ENCODE data around the gene LRRC46. TPM values are rescaled to one million over a fixed set of nuclear protein-coding genes. Genes with fewer than 3 reads are reported as not detected.

Gene LRRC46
- total and polyA plus RNA-seq, 4 experiments from 2014 or later, result 0.23 to 0.69 TPM; not detected in 2

DNA sequence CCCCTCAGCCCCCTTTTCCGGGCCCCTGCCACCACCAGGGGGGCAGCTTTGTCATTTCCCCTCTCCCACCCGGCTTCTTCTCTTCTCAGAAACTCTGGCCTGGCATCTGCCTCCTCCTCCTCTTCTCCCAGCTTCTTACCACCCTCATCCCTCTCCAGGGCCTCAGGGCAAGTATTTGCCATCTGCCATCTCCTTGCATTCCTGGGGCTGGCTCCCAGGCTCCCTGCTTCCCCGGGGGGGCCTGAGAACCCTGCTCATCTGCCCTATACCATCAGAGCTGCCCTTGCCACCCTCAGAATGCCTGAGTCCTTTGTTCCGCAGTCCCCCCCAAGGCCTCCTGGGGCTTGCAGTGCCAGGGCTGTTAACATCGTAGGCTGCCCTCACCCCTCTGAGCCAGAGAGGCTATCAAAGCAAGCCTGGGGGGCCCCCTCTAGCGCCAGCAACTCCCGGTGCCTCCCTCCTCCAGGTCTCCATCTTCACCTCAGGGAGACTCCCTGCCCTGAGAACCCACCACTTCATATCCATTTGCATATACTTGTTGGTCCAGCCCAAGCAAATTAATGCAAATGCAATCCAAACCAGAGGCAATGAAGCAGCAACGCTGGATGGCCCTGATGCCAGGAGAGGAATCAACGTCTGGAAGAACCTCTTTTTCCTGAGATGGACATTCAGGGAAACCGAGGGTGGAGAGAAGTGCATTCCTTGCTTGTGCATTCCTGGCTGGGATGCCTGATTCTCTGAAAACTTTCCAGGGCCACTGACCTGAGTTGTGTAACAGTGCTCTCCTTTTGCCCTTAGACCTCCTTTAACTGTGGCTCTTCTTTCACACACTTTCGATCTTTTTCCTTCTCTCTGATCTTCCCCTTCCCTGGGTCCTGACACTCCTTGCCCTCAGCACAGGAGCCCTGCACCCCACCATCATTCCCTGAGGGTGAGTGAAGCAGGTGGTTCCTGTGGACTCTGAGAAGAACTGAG lies 43.8 kb downstream of the LRRC46 start:
- no peak for DNase-seq
- POLR2A ChIA-PET (ENCODE audit: partially characterized antibody), result no interaction called here
- no peaks in the 10 kb centered on the region for H3K27me3 ChIP-seq (ENCODE audit: insufficient read depth, low read length)
- Mint-ChIP-seq H3K4me1 (peaks cover 0 to 6% (median 0%) of the 10 kb centered on the region in 4 donors), H3K36me3 (peaks cover 0 to 3% of the 10 kb centered on the region in 2 donors), H3K27me3 (peaks cover 30 to 35% of the 10 kb centered on the region in 2 donors), H3K27ac (peak overlapping the region in 1 of 7 donors; percentile 81), H3K9me3 (peaks cover 0 to 2% (median 0%) of the 10 kb centered on the region in 8 donors), H3K4me3 (no peak overlapping the region)
- no peak overlapping the region for H3K4me3 ChIP-seq (ENCODE audit: low read length in 2 of 2)
- intact Hi-C loops (cut with micrococcal nuclease), result no loop called here
- no peaks in the 10 kb centered on the region for H3K9me3 ChIP-seq (ENCODE audit: control insufficient read depth in 1 of 2, low read length in 2 of 2)
- CTCF ChIA-PET (ENCODE audit: partially characterized antibody), result interaction anchor here (1.0 to 1.1 kb wide), 2 partner anchors 14 to 33 kb away, joined by 3 read pairs; no protein-coding TSS in a partner anchor
- H3K4me1 ChIP-seq (ENCODE audit: insufficient read depth, low read length), result no peaks in the 10 kb centered on the region
- H3K27ac ChIP-seq (ENCODE audit: low read depth, low read length), result no peak overlapping the region
- H3K36me3 ChIP-seq (ENCODE audit: insufficient read depth, low read length), result no peaks in the 10 kb centered on the region

- ChIA-PET POLR2A (ENCODE audit: partially characterized antibody) (no interaction called here), CTCF (ENCODE audit: partially characterized antibody) (no interaction called here)
- Mint-ChIP-seq H3K9me3 (peaks cover 0 to 2% (median 0%) of the 10 kb centered on the region in 8 donors), H3K36me3 (peaks cover 0 to 3% of the 10 kb centered on the region in 2 donors), H3K27ac (no peak overlapping the region), H3K27me3 (peaks cover 19 to 28% of the 10 kb centered on the region in 2 donors), H3K4me1 (peaks cover 0 to 6% (median 1%) of the 10 kb centered on the region in 4 donors), H3K4me3 (no peak overlapping the region)
- peaks cover 7% of the 10 kb centered on the region for H3K4me1 ChIP-seq (ENCODE audit: insufficient read depth, low read length)
- H3K36me3 ChIP-seq (ENCODE audit: insufficient read depth, low read length), result no peaks in the 10 kb centered on the region
- H3K27me3 ChIP-seq (ENCODE audit: insufficient read depth, low read length), result no peaks in the 10 kb centered on the region
- H3K27ac ChIP-seq (ENCODE audit: low read depth, low read length), result no peak overlapping the region
- no peaks in the 10 kb centered on the region for H3K9me3 ChIP-seq (ENCODE audit: control insufficient read depth in 1 of 2, low read length in 2 of 2)
- H3K4me3 ChIP-seq (ENCODE audit: low read length in 2 of 2), result no peak overlapping the region
- intact Hi-C loops (cut with micrococcal nuclease), result no loop called here
- DNase-seq, result no peak
Measured at GRCh38 chr17:47877368-47878034, 46.0 kb downstream of the LRRC46 start.

- POLR2A ChIA-PET (ENCODE audit: partially characterized antibody), result interaction anchor here (0.7 kb wide), 1 partner anchor 554 kb away, joined by 4 read pairs; no protein-coding TSS in a partner anchor
- intact Hi-C loops (cut with micrococcal nuclease), result no loop called here
- peak overlapping the region in 1 of 7 donors; percentile 64 for H3K27ac Mint-ChIP-seq
Measured at GRCh38 chr17:47878203-47879027, 46.9 kb downstream of the LRRC46 start.

DNA sequence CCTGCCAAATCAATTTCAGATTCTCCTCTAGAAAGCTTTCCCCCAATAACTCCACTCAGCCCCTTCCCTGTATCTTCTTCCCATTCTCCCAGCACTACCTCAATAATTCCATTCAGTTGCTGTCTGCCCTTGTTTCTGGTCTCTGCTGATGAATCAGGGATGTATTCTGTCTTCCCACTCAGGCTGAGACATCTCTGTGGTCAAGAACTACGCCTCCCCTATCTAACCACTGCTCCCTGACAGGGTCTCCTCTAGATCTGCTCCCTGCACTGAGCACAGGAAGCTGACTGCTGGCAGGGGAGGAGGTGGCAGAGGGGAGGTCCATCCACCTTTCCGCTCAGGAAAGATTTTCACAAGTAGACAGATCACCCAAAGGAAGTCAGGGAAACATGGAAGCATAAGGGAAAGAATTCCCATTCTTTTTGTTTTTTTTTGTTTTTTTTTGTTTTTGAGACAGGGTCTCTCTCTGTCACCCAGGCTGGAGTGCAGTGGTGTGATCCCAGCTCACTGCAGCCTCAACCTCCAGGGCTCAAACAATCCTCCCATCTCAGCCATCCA lies 47.6 kb downstream of the LRRC46 start:
- Histone ChIP-seq H3K4me1 (ENCODE audit: insufficient read depth, low read length) (peaks cover 23% of the 10 kb centered on the region), H3K4me3 (ENCODE audit: low read length in 2 of 2) (no peak overlapping the region), H3K27me3 (ENCODE audit: insufficient read depth, low read length) (no peaks in the 10 kb centered on the region), H3K36me3 (ENCODE audit: insufficient read depth, low read length) (no peaks in the 10 kb centered on the region), H3K27ac (ENCODE audit: low read depth, low read length) (no peak overlapping the region), H3K9me3 (ENCODE audit: control insufficient read depth in 1 of 2, low read length in 2 of 2) (no peaks in the 10 kb centered on the region)
- ChIA-PET CTCF (ENCODE audit: partially characterized antibody) (interaction anchor here (1.1 to 17.6 kb wide), 2 partner anchors 11 to 35 kb away, joined by 5 to 562 read pairs; partner anchors contain the start of genes SCRN2 and SP6), POLR2A (ENCODE audit: partially characterized antibody) (interaction anchor here (0.7 to 1.1 kb wide), 2 partner anchors 16 to 555 kb away, joined by 4 to 5 read pairs; no protein-coding TSS in a partner anchor)
- peaks cover 0 to 3% of the 10 kb centered on the region in 2 donors for H3K36me3 Mint-ChIP-seq
- H3K4me1 Mint-ChIP-seq, result peaks cover 10 to 19% (median 16%) of the 10 kb centered on the region in 4 donors
- H3K4me3 Mint-ChIP-seq, result no peak overlapping the region
- H3K27me3 Mint-ChIP-seq, result peaks cover 11 to 18% of the 10 kb centered on the region in 2 donors
- peaks cover 0 to 2% (median 0%) of the 10 kb centered on the region in 8 donors for H3K9me3 Mint-ChIP-seq
- intact Hi-C loops (cut with micrococcal nuclease), result no loop called here
- no peak for DNase-seq
- no peak overlapping the region for H3K27ac Mint-ChIP-seq

More at GRCh38 chr17:47878203-47879027, 46.9 kb downstream of the LRRC46 start:
- Histone ChIP-seq H3K4me1 (ENCODE audit: insufficient read depth, low read length) (peaks cover 16% of the 10 kb centered on the region), H3K27me3 (ENCODE audit: insufficient read depth, low read length) (no peaks in the 10 kb centered on the region), H3K4me3 (ENCODE audit: low read length in 2 of 2) (no peak overlapping the region), H3K27ac (ENCODE audit: low read depth, low read length) (no peak overlapping the region), H3K36me3 (ENCODE audit: insufficient read depth, low read length) (no peaks in the 10 kb centered on the region), H3K9me3 (ENCODE audit: control insufficient read depth in 1 of 2, low read length in 2 of 2) (no peaks in the 10 kb centered on the region)
- Mint-ChIP-seq H3K4me3 (no peak overlapping the region), H3K9me3 (peaks cover 0 to 2% (median 0%) of the 10 kb centered on the region in 8 donors), H3K36me3 (peaks cover 0 to 3% of the 10 kb centered on the region in 2 donors), H3K27me3 (peaks cover 12 to 22% of the 10 kb centered on the region in 2 donors), H3K4me1 (peaks cover 7 to 15% (median 10%) of the 10 kb centered on the region in 4 donors)
- CTCF ChIA-PET (ENCODE audit: partially characterized antibody), result interaction anchor here (1.1 to 17.6 kb wide), 2 partner anchors 11 to 35 kb away, joined by 5 to 562 read pairs; partner anchors contain the start of genes SCRN2 and SP6
- no peak for DNase-seq

DNA sequence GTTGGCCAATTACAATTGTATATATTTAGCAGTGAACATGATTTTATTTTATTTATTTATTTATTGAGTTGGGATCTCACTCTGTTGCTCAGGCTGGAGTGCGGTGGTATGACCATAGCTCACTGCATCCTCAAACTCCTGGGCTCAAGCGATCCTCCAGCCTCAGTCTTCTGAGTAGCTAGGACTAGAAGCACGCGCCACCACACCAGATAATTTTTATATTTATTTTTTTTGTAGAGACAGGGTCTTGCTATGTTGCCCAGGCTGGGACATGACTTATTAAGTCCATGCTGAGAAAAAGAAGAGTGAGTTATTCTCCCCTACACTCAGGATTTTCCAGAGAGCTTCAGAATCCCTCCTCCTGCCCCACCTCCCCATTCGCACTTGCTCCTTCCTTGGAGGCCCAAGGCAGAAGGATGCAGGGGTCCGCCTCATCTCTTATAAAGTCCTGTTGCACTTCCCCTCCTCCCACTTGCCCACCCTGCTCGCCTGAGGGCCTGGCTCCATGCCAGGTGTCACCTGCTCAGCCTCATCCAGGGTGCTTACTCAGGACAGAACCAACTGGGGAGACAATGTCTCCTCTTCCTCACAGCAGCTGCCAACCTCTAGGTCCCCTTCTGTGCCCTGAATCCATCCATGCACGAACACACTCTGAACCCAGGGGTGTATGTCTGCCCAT lies 48.4 kb downstream of the LRRC46 start:
- Mint-ChIP-seq H3K4me1 (peaks cover 15 to 26% (median 22%) of the 10 kb centered on the region in 4 donors), H3K27me3 (peaks cover 8 to 16% of the 10 kb centered on the region in 2 donors), H3K4me3 (no peak overlapping the region), H3K27ac (no peak overlapping the region), H3K36me3 (peaks cover 0 to 3% of the 10 kb centered on the region in 2 donors), H3K9me3 (peaks cover 0 to 2% (median 0%) of the 10 kb centered on the region in 8 donors)
- ChIA-PET POLR2A (ENCODE audit: partially characterized antibody) (interaction anchor here (1.1 kb wide), 1 partner anchor 16 kb away, joined by 5 read pairs; no protein-coding TSS in a partner anchor), CTCF (ENCODE audit: partially characterized antibody) (interaction anchor here (1.1 to 17.6 kb wide), 2 partner anchors 10 to 36 kb away, joined by 5 to 562 read pairs; partner anchors contain the start of genes SCRN2 and SP6)
- H3K9me3 ChIP-seq (ENCODE audit: control insufficient read depth in 1 of 2, low read length in 2 of 2), result no peaks in the 10 kb centered on the region
- no peak for DNase-seq
- no peak overlapping the region for H3K4me3 ChIP-seq (ENCODE audit: low read length in 2 of 2)
- H3K27me3 ChIP-seq (ENCODE audit: insufficient read depth, low read length), result no peaks in the 10 kb centered on the region
- H3K36me3 ChIP-seq (ENCODE audit: insufficient read depth, low read length), result no peaks in the 10 kb centered on the region
- no peak overlapping the region for H3K27ac ChIP-seq (ENCODE audit: low read depth, low read length)
- intact Hi-C loops (cut with micrococcal nuclease), result no loop called here
- peaks cover 31% of the 10 kb centered on the region for H3K4me1 ChIP-seq (ENCODE audit: insufficient read depth, low read length)

- no peaks in the 10 kb centered on the region for H3K36me3 ChIP-seq (ENCODE audit: insufficient read depth, low read length)
- no peaks in the 10 kb centered on the region for H3K27me3 ChIP-seq (ENCODE audit: insufficient read depth, low read length)
- H3K27ac ChIP-seq (ENCODE audit: low read depth, low read length), result no peak overlapping the region
- H3K9me3 ChIP-seq (ENCODE audit: control insufficient read depth in 1 of 2, low read length in 2 of 2), result no peaks in the 10 kb centered on the region
- no peak for DNase-seq
- H3K4me3 ChIP-seq (ENCODE audit: low read length in 2 of 2), result no peak overlapping the region
- no peak overlapping the region for H3K4me3 Mint-ChIP-seq
- H3K4me1 Mint-ChIP-seq, result peaks cover 23 to 36% (median 30%) of the 10 kb centered on the region in 4 donors
- no peak overlapping the region for H3K27ac Mint-ChIP-seq
- ChIA-PET CTCF (ENCODE audit: partially characterized antibody) (interaction anchor here (17.6 kb wide), 1 partner anchor 39 kb away, joined by 562 read pairs; the partner anchor contains the start of genes SCRN2 and SP6), POLR2A (ENCODE audit: partially characterized antibody) (interaction anchor here (1.0 to 5.4 kb wide), 4 partner anchors 13 to 41 kb away, joined by 3 to 34 read pairs (median 11); partner anchors contain the start of genes SCRN2 and SP2)
- H3K27me3 Mint-ChIP-seq, result peaks cover 3 to 11% of the 10 kb centered on the region in 2 donors
- H3K36me3 Mint-ChIP-seq, result peaks cover 0 to 3% of the 10 kb centered on the region in 2 donors
- intact Hi-C loops (cut with micrococcal nuclease), result no loop called here
- peaks cover 0 to 2% (median 0%) of the 10 kb centered on the region in 8 donors for H3K9me3 Mint-ChIP-seq
- peaks cover 41% of the 10 kb centered on the region for H3K4me1 ChIP-seq (ENCODE audit: insufficient read depth, low read length)
Measured at GRCh38 chr17:47882247-47882646, 50.8 kb downstream of the LRRC46 start.
